HCT116 (cell line): ENCODE results near the gene MCOLN1. TPM values are rescaled to one million over a fixed set of nuclear protein-coding genes. Genes with fewer than 3 reads are reported as not detected.

Experiments
- ATAC-seq: fragments of 200-7000 bp; cut with Tn5 transposase; 2 replicates; pipeline ENCODE4 v1.9.1; 2020; ENCODE audit warnings: mild to moderate bottlenecking, moderate library complexity
- BruUV-seq: library from RNA; stranded (reverse); fragments of 400-500 nt; replicated peaks from 2 replicates; lab custom pipeline; 2021; lab: Mats Ljungman, UMichigan
- CTCF ChIA-PET: fragments of 300-600 bp; sonication (Branson Sonifier 250); formaldehyde crosslinking; loops from one replicate; lab custom pipeline; 2021; ENCODE audit warnings: antibody characterized with exemption; lab: Charles Lee
- POLR2A ChIA-PET: fragments of 300-600, 350-600 bp; sonication (Branson Sonifier 250); formaldehyde crosslinking; loops from one replicate; lab custom pipeline; 2021; ENCODE audit warnings: antibody characterized with exemption; lab: Charles Lee
- RAD21 ChIA-PET, 2 experiments: fragments of 300-600 bp; sonication (Branson Sonifier 250); formaldehyde crosslinking; loops; one replicate each; lab custom pipeline; 2023; ENCODE audit warnings: low total read pairs in 2 of 2; ENCODE audit not compliant: uncharacterized antibody in 2 of 2, unreplicated experiment in 2 of 2, low non-redundant PET in 1 of 2; lab: Charles Lee
- DNase-seq: peaks from one replicate; pipeline ENCODE4 v3.0.0-alpha.2; 2010; ENCODE audit warnings: low read depth, low spot score
- H2AFZ ChIP-seq: fragments of 200-600 bp; shearing (Covaris generic), sonication (generic); 2 replicates; pipeline ENCODE4 v1.6.1; 2017; ENCODE audit warnings: low read depth, mixed run types, mixed read lengths, antibody characterized with exemption, low read length; ENCODE audit not compliant: poor library complexity, severe bottlenecking
- H3K27ac ChIP-seq: 2 replicates; pipeline ENCODE4 v1.5.1; 2012; ENCODE audit warnings: low read depth, low read length
- H3K27me3 ChIP-seq: fragments of 200-600 bp; sonication (generic); 2 replicates; pipeline ENCODE4 v1.6.1; 2016; ENCODE audit warnings: mixed run types, low read length, mixed read lengths; ENCODE audit not compliant: insufficient read depth
- H3K36me3 ChIP-seq, 2 experiments: fragments of 200-500 bp in 1 of 2; fragments of 200-600 bp in 1 of 2; sonication (Bioruptor generic) in 1 of 2; sonication (generic) in 1 of 2; 2 replicates each; pipeline versions ENCODE4 v1.5.1 to v1.6.1; 2014 to 2016; ENCODE audit warnings: low read length in 2 of 2, inconsistent platforms in 1 of 2, mixed read lengths in 1 of 2, mixed run types in 1 of 2; ENCODE audit not compliant: insufficient read depth in 2 of 2, control insufficient read depth in 1 of 2
- H3K4me1 ChIP-seq, 2 experiments: fragments of 200-600 bp in 1 of 2; sonication (generic) in 1 of 2; 2 replicates each; pipeline versions ENCODE4 v1.5.1 to v1.6.1; 2012 to 2017; ENCODE audit warnings: low read length in 2 of 2, inconsistent platforms in 1 of 2, mild to moderate bottlenecking in 1 of 2, mixed read lengths in 1 of 2, mixed run types in 1 of 2, moderate library complexity in 1 of 2; ENCODE audit not compliant: insufficient read depth in 2 of 2, control insufficient read depth in 1 of 2
- H3K4me2 ChIP-seq: fragments of 200-600 bp; sonication (generic); 2 replicates; pipeline ENCODE4 v1.6.1; 2017; ENCODE audit warnings: mixed run types, low read length, mixed read lengths
- H3K4me3 ChIP-seq, 2 experiments: fragments of 200-600 bp in 1 of 2; sonication (generic) in 1 of 2; replicated peaks in 1 of 2; 2 replicates each; pipeline ENCODE4 v1.5.1; 2011 to 2016; ENCODE audit warnings: low read length in 2 of 2, control low read depth in 1 of 2, low read depth in 1 of 2, mild to moderate bottlenecking in 1 of 2, mixed read lengths in 1 of 2, mixed run types in 1 of 2
- H3K79me2 ChIP-seq: fragments of 200-600 bp; sonication (generic); 2 replicates; pipeline ENCODE4 v1.6.1; 2017; ENCODE audit warnings: mild to moderate bottlenecking, mixed run types, low read length, moderate library complexity, mixed read lengths; ENCODE audit not compliant: insufficient read depth
- H3K9ac ChIP-seq: fragments of 200-600 bp; sonication (generic); 2 replicates; pipeline ENCODE4 v1.6.1; 2016; ENCODE audit warnings: low read length, mixed read lengths
- H3K9me2 ChIP-seq: fragments of 200-600 bp; sonication (generic), shearing (Covaris generic); 2 replicates; pipeline ENCODE4 v1.6.1; 2017; ENCODE audit warnings: mixed run types, mild to moderate bottlenecking, moderate library complexity; ENCODE audit not compliant: insufficient read depth
- H3K9me3 ChIP-seq, 2 experiments: fragments of 200-500 bp in 1 of 2; fragments of 200-600 bp in 1 of 2; sonication (Bioruptor generic) in 1 of 2; sonication (generic) in 1 of 2; 2 replicates each; pipeline ENCODE4 v1.6.1; 2014 to 2017; ENCODE audit warnings: low read length in 2 of 2, mixed read lengths in 2 of 2, inconsistent platforms in 1 of 2, low read depth in 1 of 2, mild to moderate bottlenecking in 1 of 2, mixed run types in 1 of 2, moderate library complexity in 1 of 2; ENCODE audit not compliant: control insufficient read depth in 1 of 2, insufficient read depth in 1 of 2
- H4K20me1 ChIP-seq: fragments of 200-600 bp; sonication (generic), shearing (Covaris generic); 2 replicates; pipeline ENCODE4 v1.6.1; 2017; ENCODE audit warnings: mixed run types, mild to moderate bottlenecking, moderate library complexity; ENCODE audit not compliant: insufficient read depth
- CBX3 ChIP-seq: IDR thresholded peaks from 2 replicates; pipeline ENCODE4 v1.6.1; 2012; ENCODE audit warnings: low read depth
- CEBPB ChIP-seq: IDR thresholded peaks from 2 replicates; pipeline ENCODE4 v1.6.1; 2012; ENCODE audit warnings: low read depth
- EGR1 ChIP-seq: IDR thresholded peaks from 2 replicates; pipeline ENCODE4 v1.6.1; 2012; ENCODE audit warnings: low read depth
- ELF1 ChIP-seq: IDR thresholded peaks from 2 replicates; pipeline ENCODE4 v1.6.1; 2012; ENCODE audit warnings: low read depth, borderline replicate concordance
- EZH2 ChIP-seq: fragments of 200-600 bp; sonication (generic); IDR thresholded peaks from 2 replicates; pipeline ENCODE4 v1.6.1; 2017; ENCODE audit warnings: antibody characterized with exemption, mixed run types
- FOSL1 ChIP-seq: IDR thresholded peaks from 2 replicates; pipeline ENCODE4 v1.6.1; 2012; ENCODE audit warnings: low read depth
- JUND ChIP-seq: IDR thresholded peaks from 2 replicates; pipeline ENCODE4 v1.6.1; 2012
- POLR2A ChIP-seq: IDR thresholded peaks from 2 replicates; pipeline ENCODE4 v1.7.0; 2011; ENCODE audit warnings: borderline replicate concordance; ENCODE audit not compliant: insufficient read depth, insufficient read length; ENCODE audit errors: extremely low read depth
- POLR2AphosphoS5 ChIP-seq: IDR thresholded peaks from 2 replicates; pipeline ENCODE4 v1.6.1; 2011; ENCODE audit warnings: mild to moderate bottlenecking, low read depth, low read length, moderate library complexity
- SIN3A ChIP-seq: IDR thresholded peaks from 2 replicates; pipeline ENCODE4 v1.6.1; 2012; ENCODE audit warnings: low read depth
- SP1 ChIP-seq: IDR thresholded peaks from 2 replicates; pipeline ENCODE4 v1.6.1; 2012; ENCODE audit warnings: low read depth
- SRF ChIP-seq: IDR thresholded peaks from 2 replicates; pipeline ENCODE4 v1.6.1; 2012; ENCODE audit warnings: low read depth
- TCF7L2 ChIP-seq: IDR thresholded peaks from 2 replicates; pipeline ENCODE4 v1.7.0; 2011; ENCODE audit warnings: borderline replicate concordance, inconsistent platforms; ENCODE audit not compliant: insufficient read depth, insufficient read length; ENCODE audit errors: extremely low read depth
- YY1 ChIP-seq: IDR thresholded peaks from 2 replicates; pipeline ENCODE4 v1.6.1; 2011; ENCODE audit warnings: low read length, low read depth, moderate library complexity, mild to moderate bottlenecking; ENCODE audit not compliant: insufficient replicate concordance; ENCODE audit errors: extremely low read depth
- ZNF274 ChIP-seq: fragments of 200-500 bp; sonication (Bioruptor generic); IDR thresholded peaks from 2 replicates; pipeline ENCODE4 v1.6.1; 2014; ENCODE audit warnings: mild to moderate bottlenecking, low read depth, low read length, inconsistent platforms
- intact Hi-C: fragments of 100-400 bp; cut with micrococcal nuclease; formaldehyde crosslinking; loops from 2 replicates; pipeline ENCODE4 v1.10.0; 2022
- total RNA-seq: library from RNA; stranded (reverse); gene quantifications from one replicate; pipeline ENCODE4 v1.2.1, GENCODE V29; 2021; ENCODE audit not compliant: unreplicated experiment
- TF ChIP-seq, protein P1 (sequence below): IDR thresholded peaks from 2 replicates; pipeline ENCODE4 v1.6.1; 2012
- TF ChIP-seq, protein P2 (sequence below): IDR thresholded peaks from 2 replicates; pipeline ENCODE4 v1.6.1; 2011; ENCODE audit warnings: mild to moderate bottlenecking, low read length, moderate library complexity; ENCODE audit not compliant: insufficient replicate concordance; ENCODE audit errors: extremely low read depth
- TF ChIP-seq, protein P3 (sequence below): IDR thresholded peaks from 2 replicates; pipeline ENCODE4 v1.6.1; 2012
- TF ChIP-seq, protein P4 (sequence below): IDR thresholded peaks from 2 replicates; pipeline ENCODE4 v1.6.1; 2012; ENCODE audit warnings: low read depth

Gene MCOLN1
- total RNA-seq, 1 experiment from 2014 or later, result 19.1 TPM

DNA sequence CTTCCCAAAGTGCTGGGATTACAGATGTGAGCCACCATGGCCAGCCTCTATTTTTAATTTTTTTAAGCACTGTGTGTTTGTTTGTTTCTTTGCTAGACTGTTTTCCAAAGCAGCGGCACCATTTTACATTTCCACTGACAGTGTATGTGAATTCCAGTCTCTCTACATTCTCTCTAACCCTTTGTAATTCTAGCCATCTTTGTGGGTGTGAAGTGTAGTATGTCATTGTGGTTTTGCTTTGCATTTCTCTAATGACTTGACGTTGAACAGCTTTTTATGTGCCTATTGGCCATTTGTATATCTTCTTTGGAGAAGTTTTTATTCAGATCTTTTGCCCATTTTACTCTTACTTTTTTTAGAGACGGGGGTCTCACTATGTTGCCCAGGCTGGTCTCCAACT is 24.7 kb downstream of the MCOLN1 start:
- no peak overlapping the region for H3K4me3 ChIP-seq
- H3K27ac ChIP-seq, result no peak overlapping the region
- POLR2A ChIA-PET, result no interaction called here
- no peak overlapping the region for H2AFZ ChIP-seq
- H3K9me3 ChIP-seq, result no peaks in the 10 kb centered on the region
- BruUV-seq, result no TSS peak
- intact Hi-C loops, result no loop called here
- ATAC-seq (no peak), DNase-seq (no peak)
- TF ChIP-seq, protein P1, sequence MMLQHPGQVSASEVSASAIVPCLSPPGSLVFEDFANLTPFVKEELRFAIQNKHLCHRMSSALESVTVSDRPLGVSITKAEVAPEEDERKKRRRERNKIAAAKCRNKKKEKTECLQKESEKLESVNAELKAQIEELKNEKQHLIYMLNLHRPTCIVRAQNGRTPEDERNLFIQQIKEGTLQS, result no peak
- TF ChIP-seq SRF (no peak), ZNF274 (no peak), ELF1 (no peak), TCF7L2 (no peak), EGR1 (no peak), POLR2A (no peak), CBX3 (no peak), SP1 (no peak), CEBPB (no peak), JUND (no peak), EZH2 (no peak), POLR2AphosphoS5 (no peak), FOSL1 (no peak), YY1 (no peak), SIN3A (no peak)
- TF ChIP-seq, protein P2, sequence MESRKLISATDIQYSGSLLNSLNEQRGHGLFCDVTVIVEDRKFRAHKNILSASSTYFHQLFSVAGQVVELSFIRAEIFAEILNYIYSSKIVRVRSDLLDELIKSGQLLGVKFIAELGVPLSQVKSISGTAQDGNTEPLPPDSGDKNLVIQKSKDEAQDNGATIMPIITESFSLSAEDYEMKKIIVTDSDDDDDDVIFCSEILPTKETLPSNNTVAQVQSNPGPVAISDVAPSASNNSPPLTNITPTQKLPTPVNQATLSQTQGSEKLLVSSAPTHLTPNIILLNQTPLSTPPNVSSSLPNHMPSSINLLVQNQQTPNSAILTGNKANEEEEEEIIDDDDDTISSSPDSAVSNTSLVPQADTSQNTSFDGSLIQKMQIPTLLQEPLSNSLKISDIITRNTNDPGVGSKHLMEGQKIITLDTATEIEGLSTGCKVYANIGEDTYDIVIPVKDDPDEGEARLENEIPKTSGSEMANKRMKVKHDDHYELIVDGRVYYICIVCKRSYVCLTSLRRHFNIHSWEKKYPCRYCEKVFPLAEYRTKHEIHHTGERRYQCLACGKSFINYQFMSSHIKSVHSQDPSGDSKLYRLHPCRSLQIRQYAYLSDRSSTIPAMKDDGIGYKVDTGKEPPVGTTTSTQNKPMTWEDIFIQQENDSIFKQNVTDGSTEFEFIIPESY, result no peak
- TF ChIP-seq, protein P3, sequence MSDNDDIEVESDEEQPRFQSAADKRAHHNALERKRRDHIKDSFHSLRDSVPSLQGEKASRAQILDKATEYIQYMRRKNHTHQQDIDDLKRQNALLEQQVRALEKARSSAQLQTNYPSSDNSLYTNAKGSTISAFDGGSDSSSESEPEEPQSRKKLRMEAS, result no peak
- TF ChIP-seq, protein P4, sequence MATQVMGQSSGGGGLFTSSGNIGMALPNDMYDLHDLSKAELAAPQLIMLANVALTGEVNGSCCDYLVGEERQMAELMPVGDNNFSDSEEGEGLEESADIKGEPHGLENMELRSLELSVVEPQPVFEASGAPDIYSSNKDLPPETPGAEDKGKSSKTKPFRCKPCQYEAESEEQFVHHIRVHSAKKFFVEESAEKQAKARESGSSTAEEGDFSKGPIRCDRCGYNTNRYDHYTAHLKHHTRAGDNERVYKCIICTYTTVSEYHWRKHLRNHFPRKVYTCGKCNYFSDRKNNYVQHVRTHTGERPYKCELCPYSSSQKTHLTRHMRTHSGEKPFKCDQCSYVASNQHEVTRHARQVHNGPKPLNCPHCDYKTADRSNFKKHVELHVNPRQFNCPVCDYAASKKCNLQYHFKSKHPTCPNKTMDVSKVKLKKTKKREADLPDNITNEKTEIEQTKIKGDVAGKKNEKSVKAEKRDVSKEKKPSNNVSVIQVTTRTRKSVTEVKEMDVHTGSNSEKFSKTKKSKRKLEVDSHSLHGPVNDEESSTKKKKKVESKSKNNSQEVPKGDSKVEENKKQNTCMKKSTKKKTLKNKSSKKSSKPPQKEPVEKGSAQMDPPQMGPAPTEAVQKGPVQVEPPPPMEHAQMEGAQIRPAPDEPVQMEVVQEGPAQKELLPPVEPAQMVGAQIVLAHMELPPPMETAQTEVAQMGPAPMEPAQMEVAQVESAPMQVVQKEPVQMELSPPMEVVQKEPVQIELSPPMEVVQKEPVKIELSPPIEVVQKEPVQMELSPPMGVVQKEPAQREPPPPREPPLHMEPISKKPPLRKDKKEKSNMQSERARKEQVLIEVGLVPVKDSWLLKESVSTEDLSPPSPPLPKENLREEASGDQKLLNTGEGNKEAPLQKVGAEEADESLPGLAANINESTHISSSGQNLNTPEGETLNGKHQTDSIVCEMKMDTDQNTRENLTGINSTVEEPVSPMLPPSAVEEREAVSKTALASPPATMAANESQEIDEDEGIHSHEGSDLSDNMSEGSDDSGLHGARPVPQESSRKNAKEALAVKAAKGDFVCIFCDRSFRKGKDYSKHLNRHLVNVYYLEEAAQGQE, result no peak
- RAD21 ChIA-PET, result no interaction called here
- H3K9me2 ChIP-seq, result no peaks in the 10 kb centered on the region
- no peaks in the 10 kb centered on the region for H3K27me3 ChIP-seq
- H3K4me2 ChIP-seq, result no peak overlapping the region
- CTCF ChIA-PET, result no interaction called here
- no peak overlapping the region for H3K9ac ChIP-seq
- H4K20me1 ChIP-seq, result no peaks in the 10 kb centered on the region
- peaks cover 0 to 6% of the 10 kb centered on the region in 2 experiments; a peak in 3 of 4 replicates for H3K4me1 ChIP-seq
- no peaks in the 10 kb centered on the region for H3K79me2 ChIP-seq
- peaks cover 2 to 12% of the 10 kb centered on the region in 2 experiments; a peak in 3 of 4 replicates for H3K36me3 ChIP-seq
